GM18526 (cell line): ENCODE measurements around the gene FIBP.

Experiments used
- POLR2A ChIP-seq: IDR thresholded peaks from 3 replicates; pipeline ENCODE4 v1.6.1; 2011; ENCODE audit not compliant: insufficient read length; ENCODE audit errors: extremely low read depth

Gene FIBP

GRCh38 chr11:65899356-65900124, 11.3 kb upstream of the FIBP start:
- TF ChIP-seq POLR2A = no peak

- no peak for TF ChIP-seq POLR2A
Observed at GRCh38 chr11:65898656-65899355, 10.5 kb upstream of the FIBP start.

GRCh38 chr11:65897020-65897471, 8.8 kb upstream of the FIBP start:
- no peak for TF ChIP-seq POLR2A

- TF ChIP-seq POLR2A = no peak
Observed at GRCh38 chr11:65896034-65896999, 8.0 kb upstream of the FIBP start.

GRCh38 chr11:65895482-65895981, 7.3 kb upstream of the FIBP start:
- TF ChIP-seq POLR2A = no peak

GRCh38 chr11:65894034-65894591, 5.8 kb upstream of the FIBP start:
- TF ChIP-seq POLR2A = peak; percentile 57

GRCh38 chr11:65892661-65893317, 4.5 kb upstream of the FIBP start:
- peak; percentile 2 for TF ChIP-seq POLR2A

- no peak for TF ChIP-seq POLR2A
Observed at GRCh38 chr11:65891219-65892136, 3.2 kb upstream of the FIBP start.

GRCh38 chr11:65890324-65891218, 2.3 kb upstream of the FIBP start, which contains the start of gene CCDC85B:
TSS of gene CCDC85B (plus strand) at chr11:65890673. CDS start at chr11:65890784, 111 bp downstream.
- peak; percentile 99 for TF ChIP-seq POLR2A

GRCh38 chr11:65887723-65888162, 528 bp downstream of the FIBP start:
- TF ChIP-seq POLR2A = no peak

GRCh38 chr11:65886826-65887722, 1.2 kb downstream of the FIBP start:
- TF ChIP-seq POLR2A = no peak

- TF ChIP-seq POLR2A = no peak
Observed at GRCh38 chr11:65885808-65886536, 2.3 kb downstream of the FIBP start.
